ENCODE results near the gene BNIP5. TPM values are rescaled to one million over a fixed set of nuclear protein-coding genes. Genes with fewer than 3 reads are reported as not detected.

The BNIP5 gene
- total and polyA plus RNA-seq, 4 donors: 2.3 TPM; not detected in 3

GRCh38 chr6:36296240-36296639 lies 40.4 kb downstream of the BNIP5 start:
- H3K4me3 ChIP-seq (ENCODE audit: low read length in 2 of 2): no peak overlapping the region
- no peaks in the 10 kb centered on the region for H3K27me3 ChIP-seq (ENCODE audit: control insufficient read depth in 1 of 2, insufficient read depth in 2 of 2, low read length in 1 of 2)
- no peak for DNase-seq
- no peak for ATAC-seq (ENCODE audit: low FRiP score)
- WGBS, 2 donors: 57 to 59% methylated on average over 1 of the region's 1 CpG
- no peaks in the 10 kb centered on the region for H3K9me3 ChIP-seq (ENCODE audit: control insufficient read depth, low read length)
- intact Hi-C loops (cut with DNase I): no loop called here
- no peaks in the 10 kb centered on the region for H3K36me3 ChIP-seq (ENCODE audit: control insufficient read depth in 1 of 2, insufficient read depth in 2 of 2, low read length in 1 of 2)
- H3K4me1 ChIP-seq (ENCODE audit: control insufficient read depth in 1 of 2, insufficient read depth in 2 of 2, low read length in 2 of 2): no peaks in the 10 kb centered on the region
- H3K27ac ChIP-seq (ENCODE audit: low read depth in 1 of 2, low read length in 2 of 2): no peak overlapping the region

- intact Hi-C loops (cut with DNase I): no loop called here
- Histone ChIP-seq H3K4me3 (ENCODE audit: low read length in 2 of 2) (no peak overlapping the region), H3K9me3 (ENCODE audit: control insufficient read depth, low read length) (no peaks in the 10 kb centered on the region), H3K27me3 (ENCODE audit: control insufficient read depth in 1 of 2, insufficient read depth in 2 of 2, low read length in 1 of 2) (no peaks in the 10 kb centered on the region), H3K4me1 (ENCODE audit: control insufficient read depth in 1 of 2, insufficient read depth in 2 of 2, low read length in 2 of 2) (no peaks in the 10 kb centered on the region), H3K36me3 (ENCODE audit: control insufficient read depth in 1 of 2, insufficient read depth in 2 of 2, low read length in 1 of 2) (no peaks in the 10 kb centered on the region), H3K27ac (ENCODE audit: low read depth in 1 of 2, low read length in 2 of 2) (no peak overlapping the region)
- 81 to 93% methylated on average over 6 of the region's 6 CpGs for WGBS, 2 donors
- DNase-seq: no peak
- no peak for ATAC-seq (ENCODE audit: low FRiP score)
These were observed 44.5 kb downstream of the BNIP5 start for GRCh38 chr6:36292170-36292569.

- Histone ChIP-seq H3K27me3 (ENCODE audit: control insufficient read depth in 1 of 2, insufficient read depth in 2 of 2, low read length in 1 of 2) (no peaks in the 10 kb centered on the region), H3K27ac (ENCODE audit: low read depth in 1 of 2, low read length in 2 of 2) (no peak overlapping the region), H3K36me3 (ENCODE audit: control insufficient read depth in 1 of 2, insufficient read depth in 2 of 2, low read length in 1 of 2) (no peaks in the 10 kb centered on the region), H3K4me3 (ENCODE audit: low read length in 2 of 2) (no peak overlapping the region), H3K4me1 (ENCODE audit: control insufficient read depth in 1 of 2, insufficient read depth in 2 of 2, low read length in 2 of 2) (no peaks in the 10 kb centered on the region), H3K9me3 (ENCODE audit: control insufficient read depth, low read length) (no peaks in the 10 kb centered on the region)
- no peak for ATAC-seq (ENCODE audit: low FRiP score)
- intact Hi-C loops (cut with DNase I): no loop called here
- 83 to 86% methylated on average over 23 of the region's 23 CpGs for WGBS, 2 donors
- peak in 1 of 2 donors; percentile 52 for DNase-seq
These were observed 45.7 kb downstream of the BNIP5 start for GRCh38 chr6:36290668-36291620.

- intact Hi-C loops (cut with DNase I): no loop called here
- DNase-seq: no peak
- H3K4me3 ChIP-seq (ENCODE audit: low read length in 2 of 2): no peak overlapping the region
- 83 to 85% methylated on average over 7 of the region's 7 CpGs for WGBS, 2 donors
- no peak for ATAC-seq (ENCODE audit: low FRiP score)
- no peak overlapping the region for H3K27ac ChIP-seq (ENCODE audit: low read depth in 1 of 2, low read length in 2 of 2)
- H3K27me3 ChIP-seq (ENCODE audit: control insufficient read depth in 1 of 2, insufficient read depth in 2 of 2, low read length in 1 of 2): no peaks in the 10 kb centered on the region
- H3K4me1 ChIP-seq (ENCODE audit: control insufficient read depth in 1 of 2, insufficient read depth in 2 of 2, low read length in 2 of 2): no peaks in the 10 kb centered on the region
- no peaks in the 10 kb centered on the region for H3K9me3 ChIP-seq (ENCODE audit: control insufficient read depth, low read length)
- no peaks in the 10 kb centered on the region for H3K36me3 ChIP-seq (ENCODE audit: control insufficient read depth in 1 of 2, insufficient read depth in 2 of 2, low read length in 1 of 2)
These were observed 47.3 kb downstream of the BNIP5 start for GRCh38 chr6:36289281-36289878.

DNA sequence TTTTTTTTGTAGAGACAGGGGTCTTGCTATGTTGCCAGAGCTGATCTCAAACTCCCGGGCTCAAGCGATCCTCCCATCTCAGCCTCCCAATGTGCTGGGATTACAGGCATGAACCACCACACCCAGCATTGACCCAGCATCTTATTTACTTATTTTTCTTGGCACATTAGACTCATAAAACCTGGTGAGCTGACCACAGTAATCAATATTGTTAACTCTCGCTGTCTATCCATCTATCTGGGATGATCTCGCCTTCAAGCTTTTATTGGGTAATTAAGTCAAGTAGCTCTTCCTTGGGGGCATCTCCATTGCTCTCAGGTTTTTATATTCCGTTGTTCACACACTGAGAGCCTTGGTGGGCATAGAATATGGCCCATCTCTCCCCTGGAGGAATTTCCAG lies 49.8 kb downstream of the BNIP5 start:
- WGBS, 2 donors: 72 to 75% methylated on average over 5 of the region's 5 CpGs
- no peak overlapping the region for H3K27ac ChIP-seq (ENCODE audit: low read depth in 1 of 2, low read length in 2 of 2)
- H3K4me1 ChIP-seq (ENCODE audit: control insufficient read depth in 1 of 2, insufficient read depth in 2 of 2, low read length in 2 of 2): no peaks in the 10 kb centered on the region
- intact Hi-C loops (cut with DNase I): no loop called here
- H3K9me3 ChIP-seq (ENCODE audit: control insufficient read depth, low read length): no peaks in the 10 kb centered on the region
- DNase-seq: no peak
- no peak overlapping the region for H3K4me3 ChIP-seq (ENCODE audit: low read length in 2 of 2)
- H3K27me3 ChIP-seq (ENCODE audit: control insufficient read depth in 1 of 2, insufficient read depth in 2 of 2, low read length in 1 of 2): no peaks in the 10 kb centered on the region
- no peaks in the 10 kb centered on the region for H3K36me3 ChIP-seq (ENCODE audit: control insufficient read depth in 1 of 2, insufficient read depth in 2 of 2, low read length in 1 of 2)
- ATAC-seq (ENCODE audit: low FRiP score): no peak

GRCh38 chr6:36285797-36286196 lies 50.9 kb downstream of the BNIP5 start:
- Histone ChIP-seq H3K27ac (ENCODE audit: low read depth in 1 of 2, low read length in 2 of 2) (no peak overlapping the region), H3K9me3 (ENCODE audit: control insufficient read depth, low read length) (no peaks in the 10 kb centered on the region), H3K4me3 (ENCODE audit: low read length in 2 of 2) (no peak overlapping the region), H3K27me3 (ENCODE audit: control insufficient read depth in 1 of 2, insufficient read depth in 2 of 2, low read length in 1 of 2) (peaks cover 0 to 3% of the 10 kb centered on the region in 2 donors), H3K4me1 (ENCODE audit: control insufficient read depth in 1 of 2, insufficient read depth in 2 of 2, low read length in 2 of 2) (no peaks in the 10 kb centered on the region), H3K36me3 (ENCODE audit: control insufficient read depth in 1 of 2, insufficient read depth in 2 of 2, low read length in 1 of 2) (no peaks in the 10 kb centered on the region)
- ATAC-seq (ENCODE audit: low FRiP score): no peak
- WGBS, 2 donors: 92 to 96% methylated on average over 1 of the region's 1 CpG
- DNase-seq: no peak
- intact Hi-C loops (cut with DNase I): no loop called here

GRCh38 chr6:36285187-36285671 lies 51.5 kb downstream of the BNIP5 start:
- Histone ChIP-seq H3K27ac (ENCODE audit: low read depth in 1 of 2, low read length in 2 of 2) (no peak overlapping the region), H3K4me3 (ENCODE audit: low read length in 2 of 2) (no peak overlapping the region), H3K9me3 (ENCODE audit: control insufficient read depth, low read length) (no peaks in the 10 kb centered on the region), H3K4me1 (ENCODE audit: control insufficient read depth in 1 of 2, insufficient read depth in 2 of 2, low read length in 2 of 2) (no peaks in the 10 kb centered on the region), H3K27me3 (ENCODE audit: control insufficient read depth in 1 of 2, insufficient read depth in 2 of 2, low read length in 1 of 2) (peaks cover 0 to 3% of the 10 kb centered on the region in 2 donors), H3K36me3 (ENCODE audit: control insufficient read depth in 1 of 2, insufficient read depth in 2 of 2, low read length in 1 of 2) (no peaks in the 10 kb centered on the region)
- 17% methylated on average over 26 of the region's 26 CpGs for WGBS, 2 donors
- intact Hi-C loops (cut with DNase I): no loop called here
- ATAC-seq (ENCODE audit: low FRiP score) (no peak), DNase-seq (no peak)

DNA sequence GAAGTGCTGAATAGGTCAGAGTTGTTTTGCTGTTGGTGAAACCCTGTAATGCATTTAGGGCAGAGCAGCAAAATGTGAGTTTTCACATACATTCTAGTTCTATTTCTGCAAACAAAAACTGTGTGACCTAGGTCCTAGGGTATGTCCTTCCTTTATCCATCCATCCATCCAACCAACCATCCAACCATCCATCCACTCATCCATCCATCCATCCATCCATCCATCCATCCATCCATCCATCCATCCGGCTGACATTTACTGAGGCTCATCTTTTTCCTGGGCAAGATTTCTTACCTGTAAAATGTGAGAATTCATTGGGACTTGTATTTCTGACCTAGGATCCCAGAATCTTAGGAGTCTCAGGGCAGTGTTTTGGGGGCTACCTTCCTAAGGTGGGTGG lies 52.3 kb downstream of the BNIP5 start:
- Histone ChIP-seq H3K36me3 (ENCODE audit: control insufficient read depth in 1 of 2, insufficient read depth in 2 of 2, low read length in 1 of 2) (no peaks in the 10 kb centered on the region), H3K4me3 (ENCODE audit: low read length in 2 of 2) (no peak overlapping the region), H3K27me3 (ENCODE audit: control insufficient read depth in 1 of 2, insufficient read depth in 2 of 2, low read length in 1 of 2) (peaks cover 0 to 3% of the 10 kb centered on the region in 2 donors), H3K27ac (ENCODE audit: low read depth in 1 of 2, low read length in 2 of 2) (no peak overlapping the region), H3K9me3 (ENCODE audit: control insufficient read depth, low read length) (no peaks in the 10 kb centered on the region), H3K4me1 (ENCODE audit: control insufficient read depth in 1 of 2, insufficient read depth in 2 of 2, low read length in 2 of 2) (no peaks in the 10 kb centered on the region)
- ATAC-seq (ENCODE audit: low FRiP score): no peak
- 92 to 96% methylated on average over 1 of the region's 1 CpG for WGBS, 2 donors
- intact Hi-C loops (cut with DNase I): no loop called here
- DNase-seq: no peak

- WGBS, 2 donors: 95 to 98% methylated on average over 1 of the region's 1 CpG
- intact Hi-C loops (cut with DNase I): no loop called here
- H3K36me3 ChIP-seq (ENCODE audit: control insufficient read depth in 1 of 2, insufficient read depth in 2 of 2, low read length in 1 of 2): no peaks in the 10 kb centered on the region
- H3K27ac ChIP-seq (ENCODE audit: low read depth in 1 of 2, low read length in 2 of 2): no peak overlapping the region
- H3K4me1 ChIP-seq (ENCODE audit: control insufficient read depth in 1 of 2, insufficient read depth in 2 of 2, low read length in 2 of 2): no peaks in the 10 kb centered on the region
- H3K9me3 ChIP-seq (ENCODE audit: control insufficient read depth, low read length): no peaks in the 10 kb centered on the region
- DNase-seq (no peak), ATAC-seq (ENCODE audit: low FRiP score) (no peak)
- H3K4me3 ChIP-seq (ENCODE audit: low read length in 2 of 2): no peak overlapping the region
- H3K27me3 ChIP-seq (ENCODE audit: control insufficient read depth in 1 of 2, insufficient read depth in 2 of 2, low read length in 1 of 2): peaks cover 0 to 3% of the 10 kb centered on the region in 2 donors
These were observed 53.1 kb downstream of the BNIP5 start for GRCh38 chr6:36283608-36284007.
